Activated effector memory CD4-positive, alpha-beta T cell treated with Interleukin-2 at 50 U/mL for 16 hours (primary cell): ENCODE measurements around the gene ADAMTSL1.
A peak's percentile ranks its signal among the peaks of the same experiment; 100 is the strongest.

Source experiments
- DNase-seq: peaks from one replicate; pipeline ENCODE4 v3.0.0-alpha.2; 2020

ADAMTSL1 gene, protein sequence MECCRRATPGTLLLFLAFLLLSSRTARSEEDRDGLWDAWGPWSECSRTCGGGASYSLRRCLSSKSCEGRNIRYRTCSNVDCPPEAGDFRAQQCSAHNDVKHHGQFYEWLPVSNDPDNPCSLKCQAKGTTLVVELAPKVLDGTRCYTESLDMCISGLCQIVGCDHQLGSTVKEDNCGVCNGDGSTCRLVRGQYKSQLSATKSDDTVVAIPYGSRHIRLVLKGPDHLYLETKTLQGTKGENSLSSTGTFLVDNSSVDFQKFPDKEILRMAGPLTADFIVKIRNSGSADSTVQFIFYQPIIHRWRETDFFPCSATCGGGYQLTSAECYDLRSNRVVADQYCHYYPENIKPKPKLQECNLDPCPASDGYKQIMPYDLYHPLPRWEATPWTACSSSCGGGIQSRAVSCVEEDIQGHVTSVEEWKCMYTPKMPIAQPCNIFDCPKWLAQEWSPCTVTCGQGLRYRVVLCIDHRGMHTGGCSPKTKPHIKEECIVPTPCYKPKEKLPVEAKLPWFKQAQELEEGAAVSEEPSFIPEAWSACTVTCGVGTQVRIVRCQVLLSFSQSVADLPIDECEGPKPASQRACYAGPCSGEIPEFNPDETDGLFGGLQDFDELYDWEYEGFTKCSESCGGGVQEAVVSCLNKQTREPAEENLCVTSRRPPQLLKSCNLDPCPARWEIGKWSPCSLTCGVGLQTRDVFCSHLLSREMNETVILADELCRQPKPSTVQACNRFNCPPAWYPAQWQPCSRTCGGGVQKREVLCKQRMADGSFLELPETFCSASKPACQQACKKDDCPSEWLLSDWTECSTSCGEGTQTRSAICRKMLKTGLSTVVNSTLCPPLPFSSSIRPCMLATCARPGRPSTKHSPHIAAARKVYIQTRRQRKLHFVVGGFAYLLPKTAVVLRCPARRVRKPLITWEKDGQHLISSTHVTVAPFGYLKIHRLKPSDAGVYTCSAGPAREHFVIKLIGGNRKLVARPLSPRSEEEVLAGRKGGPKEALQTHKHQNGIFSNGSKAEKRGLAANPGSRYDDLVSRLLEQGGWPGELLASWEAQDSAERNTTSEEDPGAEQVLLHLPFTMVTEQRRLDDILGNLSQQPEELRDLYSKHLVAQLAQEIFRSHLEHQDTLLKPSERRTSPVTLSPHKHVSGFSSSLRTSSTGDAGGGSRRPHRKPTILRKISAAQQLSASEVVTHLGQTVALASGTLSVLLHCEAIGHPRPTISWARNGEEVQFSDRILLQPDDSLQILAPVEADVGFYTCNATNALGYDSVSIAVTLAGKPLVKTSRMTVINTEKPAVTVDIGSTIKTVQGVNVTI (N-terminal part only)

DNA sequence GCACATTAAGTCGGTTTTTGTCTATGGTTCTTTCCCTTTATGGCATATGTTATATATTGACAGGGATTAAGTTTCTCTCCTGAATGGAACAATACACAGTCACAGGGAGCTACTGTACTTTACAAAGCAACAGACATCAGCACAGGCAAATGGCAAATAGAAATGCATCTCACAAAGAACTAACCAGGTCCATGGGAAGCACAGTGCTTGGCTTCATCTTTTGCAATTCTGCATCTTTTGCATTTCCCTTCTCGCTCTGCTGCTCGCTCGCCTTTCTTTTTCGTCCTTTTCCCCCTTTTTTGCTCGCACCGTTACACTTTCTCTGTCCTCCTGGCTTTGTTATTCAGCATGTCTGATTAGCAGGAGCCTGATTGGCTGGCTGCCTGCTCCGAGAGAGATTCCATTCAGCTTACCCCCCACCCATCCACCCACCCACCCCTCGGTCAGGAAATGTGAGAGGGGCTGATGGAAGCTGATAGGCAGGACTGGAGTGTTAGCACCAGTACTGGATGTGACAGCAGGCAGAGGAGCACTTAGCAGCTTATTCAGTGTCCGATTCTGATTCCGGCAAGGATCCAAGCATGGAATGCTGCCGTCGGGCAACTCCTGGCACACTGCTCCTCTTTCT lies at the start of gene ADAMTSL1:
Gene ADAMTSL1, plus strand, starts transcription at position 502 of the 628 bp plus-strand sequence. Its CDS starts 80 bp downstream, at position 582.
- DNase-seq = no peak

DNA sequence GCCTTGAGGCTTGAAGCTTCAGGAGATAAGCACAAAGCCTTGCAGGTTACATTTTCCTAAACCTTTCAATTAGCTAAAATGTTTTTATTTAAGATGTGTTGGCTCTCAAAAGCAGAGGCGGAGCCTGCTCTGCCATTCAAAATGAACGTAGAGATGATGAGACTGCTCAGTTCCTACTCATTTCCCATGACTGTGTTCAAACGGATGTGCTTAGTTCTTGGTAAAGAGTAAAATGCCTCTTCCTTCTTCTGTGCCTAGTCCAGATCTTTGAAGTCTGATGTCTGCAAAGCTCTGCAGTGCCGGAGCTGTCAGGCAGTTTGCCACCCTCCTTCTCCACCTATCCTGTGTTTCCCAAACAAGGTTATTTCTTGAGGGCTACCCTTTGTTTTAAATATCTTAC lies 46.3 kb upstream of the ADAMTSL1 start:
- DNase-seq = no peak

DNA sequence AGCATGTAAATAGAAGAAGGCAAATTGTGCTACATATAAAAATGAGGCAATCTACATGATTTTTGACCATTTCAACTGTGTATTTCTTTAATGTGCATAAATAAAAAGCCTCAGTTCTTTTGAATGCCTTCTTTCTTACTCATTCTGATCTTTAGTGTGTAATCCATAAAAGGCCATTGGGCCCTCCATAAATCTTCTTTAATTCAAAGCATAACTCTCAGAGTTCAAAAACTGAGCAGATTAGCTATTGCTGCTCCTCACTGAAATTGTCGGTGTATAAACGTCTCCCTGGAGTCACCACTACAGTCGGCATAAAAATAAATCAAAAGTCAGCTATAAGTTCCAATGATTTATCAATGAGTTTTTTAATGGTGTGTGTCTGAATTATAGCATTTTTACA lies 45.3 kb upstream of the ADAMTSL1 start:
- no peak for DNase-seq

DNA sequence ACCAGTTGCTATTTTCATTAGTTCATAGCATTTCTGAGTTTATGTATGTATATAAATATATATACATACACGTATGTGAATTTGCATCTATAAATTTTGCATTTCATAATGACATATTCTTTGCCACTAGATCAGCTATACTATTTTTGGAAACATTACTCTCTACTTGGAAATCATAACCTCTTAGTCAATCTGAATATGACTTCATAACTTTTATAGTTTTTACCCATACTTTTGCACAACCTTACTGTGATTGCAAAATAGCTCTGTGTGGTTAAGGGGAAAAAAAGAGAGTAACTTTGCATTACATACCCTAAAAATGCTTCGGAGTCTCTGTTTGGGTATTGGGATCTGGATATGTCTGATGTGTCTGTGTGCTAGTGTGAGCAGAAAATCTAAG lies 44.9 kb upstream of the ADAMTSL1 start:
- no peak for DNase-seq

DNA sequence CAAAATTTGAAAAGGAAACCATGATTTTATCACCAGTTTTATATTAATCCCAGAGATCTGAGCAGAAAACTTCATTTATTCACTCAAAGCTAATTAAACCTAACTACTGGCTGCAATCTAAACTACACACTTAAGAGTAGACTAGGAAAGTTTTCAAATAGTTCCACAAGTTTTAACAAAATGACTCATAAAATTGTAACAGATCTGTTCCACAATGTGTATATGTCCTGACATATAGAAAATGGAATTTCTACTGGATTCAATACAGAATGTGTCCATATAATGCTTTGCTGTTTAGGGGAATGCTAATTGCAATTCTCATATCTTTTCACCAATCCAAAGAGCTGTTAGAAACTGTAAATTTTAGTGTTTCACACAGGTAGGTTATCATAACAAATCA lies 40.3 kb upstream of the ADAMTSL1 start:
- no peak for DNase-seq

DNA sequence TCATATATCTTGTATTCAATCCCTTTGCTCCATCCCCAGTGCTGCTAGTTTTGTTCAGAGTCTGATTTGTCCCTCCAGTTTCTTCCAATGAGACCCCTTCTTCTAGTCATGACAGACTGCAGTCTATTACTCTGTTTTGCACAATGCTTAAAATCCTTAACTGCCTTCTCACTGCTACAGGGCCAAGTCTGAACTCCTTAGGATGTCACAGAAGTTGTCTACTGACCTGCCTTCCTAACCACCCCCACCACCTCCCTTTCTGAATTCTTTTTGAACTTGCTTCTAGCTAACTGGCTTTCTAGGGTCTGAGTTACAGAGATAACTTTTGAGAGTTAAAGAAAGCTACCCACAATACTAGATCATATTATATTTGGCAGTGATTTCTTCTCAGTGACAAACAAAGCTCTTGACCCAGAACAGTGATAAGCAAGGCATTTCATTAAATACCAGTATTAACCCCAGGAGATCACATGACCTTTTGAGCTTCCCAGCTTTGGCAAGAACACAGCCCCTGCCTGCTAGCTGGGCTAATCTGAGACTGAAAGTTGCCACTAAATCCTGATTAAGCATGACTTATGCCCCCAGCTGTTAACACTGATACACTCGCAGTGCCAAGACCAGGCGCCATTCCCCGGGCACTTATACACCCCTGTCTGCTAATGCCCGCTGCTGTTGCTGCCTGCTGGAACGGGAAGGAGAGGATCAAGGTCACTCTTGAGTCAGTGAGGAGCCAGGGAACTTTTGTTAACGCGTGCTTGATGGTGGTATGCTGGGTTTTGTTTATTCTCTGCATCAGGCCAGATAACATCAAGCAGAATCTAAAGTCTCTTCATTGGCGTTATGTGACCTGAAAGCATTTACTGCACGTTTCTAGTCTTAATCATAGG lies 36.4 kb upstream of the ADAMTSL1 start:
- no peak for DNase-seq

DNA sequence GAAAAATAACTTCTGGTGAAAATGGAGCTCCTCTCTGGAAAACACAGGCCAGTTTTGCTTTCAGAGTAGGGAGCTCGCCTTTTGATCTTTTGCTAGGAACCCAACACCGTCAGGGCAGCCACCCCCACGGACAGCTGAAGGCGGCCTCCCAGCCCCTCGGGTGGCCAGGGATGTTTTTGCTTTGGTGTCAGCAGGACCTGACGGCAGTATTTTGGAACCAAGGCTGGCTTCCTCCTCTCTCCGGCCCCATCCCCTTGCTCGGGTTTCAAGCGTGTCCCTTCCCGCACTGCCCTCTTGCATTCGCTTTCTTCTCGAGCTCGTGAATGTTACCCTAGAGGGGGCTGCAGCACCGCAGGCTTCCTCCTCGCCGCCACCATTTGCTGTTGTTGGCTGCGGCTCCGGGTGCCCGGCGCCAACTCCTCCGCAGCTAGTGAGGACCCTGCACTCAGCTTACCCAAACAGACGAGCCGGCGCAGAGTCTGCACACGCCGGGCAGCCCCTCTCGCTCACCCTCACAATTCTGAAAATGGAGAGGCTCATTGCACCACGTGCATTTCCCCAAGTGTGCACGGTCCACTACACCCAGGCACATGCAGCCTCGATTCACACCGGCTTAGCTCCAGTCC lies 35.5 kb upstream of the ADAMTSL1 start:
- no peak for DNase-seq

DNA sequence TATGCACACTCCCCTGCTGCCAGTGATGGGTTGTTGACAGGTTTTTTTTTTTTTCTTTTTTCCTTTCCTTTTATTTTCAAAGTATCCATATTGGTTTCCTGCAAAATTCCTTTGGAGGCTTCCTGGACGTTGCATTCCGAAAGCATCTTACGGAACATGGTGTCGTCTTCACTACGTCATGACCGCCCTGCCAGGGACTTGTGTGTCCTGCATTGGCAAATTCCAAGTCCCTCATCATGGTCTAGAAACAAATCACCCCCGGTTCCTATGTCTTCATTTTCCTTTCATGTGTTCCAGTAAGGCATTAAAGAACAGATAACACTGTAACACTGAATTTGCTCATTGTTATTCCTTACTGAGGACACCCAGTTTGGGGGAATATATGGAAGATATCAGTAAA lies 35.0 kb upstream of the ADAMTSL1 start:
- DNase-seq = no peak

DNA sequence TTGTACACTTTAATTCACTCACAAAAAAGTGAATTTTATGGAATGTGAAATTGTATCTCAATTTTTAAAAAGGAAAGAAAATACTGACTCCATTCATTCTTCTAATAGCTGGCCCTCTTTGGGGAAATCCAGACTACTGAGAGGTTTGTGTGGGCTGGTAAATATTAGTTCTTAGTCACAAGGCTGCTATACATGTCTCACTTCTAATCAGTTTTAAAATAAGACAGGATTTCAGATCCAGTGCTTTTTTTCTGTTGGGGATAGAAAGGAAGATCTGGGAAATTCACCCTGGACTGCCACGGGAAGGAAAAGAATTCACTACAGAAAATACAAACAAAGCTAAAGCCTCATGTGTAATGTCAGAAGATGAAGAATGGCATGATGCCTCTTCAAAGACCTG lies 32.7 kb upstream of the ADAMTSL1 start:
- no peak for DNase-seq

DNA sequence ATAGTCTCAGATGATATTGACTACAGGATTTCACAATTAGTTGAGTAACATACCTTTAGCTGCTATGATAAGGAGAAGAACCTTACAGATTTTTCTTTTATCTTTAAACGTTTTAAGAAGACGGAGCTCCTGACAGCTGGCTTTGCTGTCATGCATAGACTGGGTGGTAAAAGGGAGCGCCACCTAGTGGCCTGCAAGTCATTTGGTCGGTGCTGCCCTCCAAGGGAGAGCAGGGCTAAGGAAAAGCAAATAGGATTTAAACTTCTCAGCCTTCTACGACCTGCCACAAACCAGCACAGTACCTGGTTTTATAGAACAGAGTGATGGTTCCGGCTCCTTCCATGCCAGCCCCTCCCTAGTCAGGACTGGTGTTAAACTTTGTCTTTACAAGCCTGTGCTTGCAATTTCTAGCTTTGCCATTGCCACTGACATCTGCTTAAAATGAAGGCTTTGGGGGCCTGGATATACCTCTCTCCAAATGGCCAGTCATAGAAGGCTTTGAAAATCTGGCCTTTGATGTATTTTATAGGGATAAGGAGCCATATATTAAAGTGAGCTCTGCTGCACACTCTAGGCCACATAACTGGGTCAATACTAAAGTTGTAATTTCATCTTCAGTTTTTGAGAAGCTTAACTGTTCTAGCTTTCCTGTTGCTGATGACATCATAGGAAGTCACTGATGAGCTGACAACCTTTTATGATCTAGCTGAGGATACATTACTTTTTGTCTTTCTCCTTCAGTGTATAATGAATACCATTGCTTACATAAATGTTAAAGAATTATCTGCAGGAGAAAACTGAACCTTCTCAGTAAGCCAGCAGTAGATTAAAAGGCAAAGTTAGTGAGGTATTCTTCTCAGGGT lies 31.1 kb upstream of the ADAMTSL1 start:
- DNase-seq = peak; percentile 4

DNA sequence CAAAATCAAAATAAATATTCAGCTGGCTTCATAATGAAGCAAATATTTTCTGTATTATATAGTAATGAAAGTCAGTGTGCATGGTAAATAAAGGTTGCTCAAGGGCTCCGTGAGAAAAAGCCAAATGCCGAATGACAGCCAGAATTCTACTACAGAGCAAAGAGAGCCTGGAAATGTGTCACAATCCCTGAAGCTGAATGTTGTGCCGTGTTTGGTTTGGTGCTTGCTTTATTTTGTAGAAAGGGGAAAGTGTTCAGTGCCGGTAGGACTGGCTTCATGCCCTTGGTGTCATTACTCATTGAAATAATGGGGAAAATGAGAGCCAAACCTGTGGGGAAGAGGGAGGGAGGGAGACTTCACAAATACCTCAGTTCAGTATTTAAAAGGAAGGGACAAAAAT lies 26.8 kb upstream of the ADAMTSL1 start:
- DNase-seq = no peak

DNA sequence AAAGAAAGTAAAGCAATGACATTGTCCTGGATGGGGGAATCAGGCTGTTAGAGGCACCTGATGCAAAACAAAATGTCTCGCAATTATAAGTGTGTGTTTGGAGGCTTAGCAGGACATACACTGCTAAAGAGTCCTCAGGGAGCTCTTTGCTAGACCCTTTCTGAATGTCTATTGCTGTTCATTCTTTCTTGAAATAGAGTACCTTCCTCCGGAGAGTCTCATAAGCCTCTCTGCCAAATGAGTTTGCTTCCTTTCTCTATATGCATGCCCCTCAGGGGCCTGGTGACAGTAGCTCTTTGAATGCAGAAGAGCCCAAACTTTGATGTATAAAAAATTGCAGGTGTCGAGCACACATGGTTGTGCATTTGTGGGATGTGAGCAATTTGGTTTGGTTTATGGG lies 26.4 kb upstream of the ADAMTSL1 start:
- no peak for DNase-seq

DNA sequence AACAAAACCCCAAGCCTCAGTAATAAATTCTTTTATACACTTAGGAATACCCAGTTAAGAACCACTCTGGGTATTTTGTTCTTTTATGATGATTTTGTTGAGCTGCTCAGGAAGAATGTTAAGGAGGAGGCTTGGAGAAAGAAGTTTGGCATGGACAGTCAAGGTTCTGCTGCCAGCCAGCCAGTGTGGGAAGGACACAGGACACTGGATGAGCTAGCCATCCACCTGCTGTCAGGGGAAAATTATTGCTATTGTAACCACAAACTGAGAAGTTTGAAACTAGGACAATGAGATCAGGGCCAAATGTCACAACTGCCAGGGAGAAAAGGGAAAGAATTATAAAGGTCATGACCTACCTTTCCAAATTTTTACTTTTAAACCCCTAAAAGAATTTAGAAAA lies 25.9 kb upstream of the ADAMTSL1 start:
- no peak for DNase-seq

DNA sequence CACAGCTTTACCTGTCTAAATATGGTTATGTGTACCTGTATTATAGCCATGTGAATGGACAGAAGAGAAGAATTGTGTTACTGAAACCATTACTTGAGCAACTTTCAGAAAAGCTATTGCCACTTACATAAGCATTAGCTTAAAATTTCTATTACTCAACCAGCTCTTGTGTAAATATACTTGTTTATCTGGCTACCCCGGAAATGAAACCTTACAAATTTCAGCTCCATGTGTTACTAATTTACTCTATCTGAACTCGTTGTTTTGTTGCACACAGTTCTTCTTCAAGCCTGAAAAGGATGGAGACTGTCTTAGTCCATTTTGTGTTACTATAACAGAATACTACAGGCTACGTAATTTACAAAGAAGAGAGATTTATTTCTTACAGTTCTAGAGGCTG lies 22.5 kb upstream of the ADAMTSL1 start:
- no peak for DNase-seq

DNA sequence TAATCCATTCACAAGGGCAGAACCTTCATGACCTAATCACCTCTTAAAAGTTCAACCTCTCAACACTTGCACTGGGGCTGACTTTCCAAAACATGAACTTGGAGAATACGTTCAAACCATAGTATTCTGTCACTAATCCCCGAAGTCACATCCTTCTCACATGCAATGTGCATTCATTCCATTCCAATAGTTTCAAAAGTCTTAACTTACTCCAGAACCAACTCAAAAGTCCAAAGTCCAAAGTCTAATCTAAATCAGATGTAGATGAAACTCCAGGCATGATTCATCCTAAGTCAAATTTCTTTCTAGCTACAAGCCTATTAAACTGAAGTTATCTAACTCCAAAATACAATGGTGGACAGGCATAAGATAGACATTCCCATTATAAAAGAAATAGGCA lies 21.7 kb upstream of the ADAMTSL1 start:
- DNase-seq = no peak

DNA sequence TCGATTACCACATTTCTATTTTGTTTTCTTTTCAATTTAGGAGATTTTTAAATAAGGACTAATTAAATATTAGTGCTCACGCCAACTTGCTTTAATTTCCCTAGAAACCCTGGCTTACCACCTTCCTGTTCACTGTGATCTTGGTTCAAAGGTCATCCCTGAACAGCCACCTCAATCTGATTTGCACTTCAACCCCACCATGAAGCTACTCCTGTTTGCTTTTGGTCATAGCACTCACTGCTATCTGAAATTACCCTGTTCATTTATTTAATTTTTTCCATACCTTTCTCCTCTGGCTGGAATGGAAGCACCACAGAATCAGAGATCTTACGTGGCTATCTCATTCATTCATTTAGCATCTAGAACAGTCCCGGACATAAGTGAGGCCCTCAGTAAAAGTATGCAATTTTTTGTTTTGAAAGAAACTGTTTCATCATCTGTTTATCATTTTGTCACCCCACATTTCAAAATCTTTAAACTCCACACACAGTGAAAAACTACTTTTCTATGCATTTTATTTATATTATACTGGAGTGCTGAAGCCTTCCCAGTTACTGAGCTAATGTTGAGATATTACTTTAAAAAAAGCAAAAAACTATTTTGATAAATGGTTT lies 17.2 kb upstream of the ADAMTSL1 start:
- DNase-seq = no peak

DNA sequence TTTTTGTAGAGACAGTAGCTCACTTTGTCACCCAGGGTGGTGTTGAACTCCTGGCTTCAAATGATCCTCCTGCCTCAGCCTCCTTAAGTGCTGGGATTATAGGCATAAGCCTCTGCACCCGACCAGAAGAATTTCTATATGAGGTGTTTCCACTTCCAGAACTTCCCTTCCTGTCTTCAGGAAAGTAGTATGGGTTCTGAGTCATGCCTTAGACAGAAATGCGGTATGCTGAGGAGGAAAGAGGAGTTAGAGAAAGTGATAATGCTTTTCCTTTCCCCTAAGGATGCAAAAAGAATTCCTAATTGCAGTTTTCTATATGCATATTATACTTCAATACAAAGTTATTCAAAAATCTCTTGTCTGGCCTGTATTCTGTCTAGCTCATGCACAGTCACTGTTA lies 16.4 kb upstream of the ADAMTSL1 start:
- DNase-seq = no peak

DNA sequence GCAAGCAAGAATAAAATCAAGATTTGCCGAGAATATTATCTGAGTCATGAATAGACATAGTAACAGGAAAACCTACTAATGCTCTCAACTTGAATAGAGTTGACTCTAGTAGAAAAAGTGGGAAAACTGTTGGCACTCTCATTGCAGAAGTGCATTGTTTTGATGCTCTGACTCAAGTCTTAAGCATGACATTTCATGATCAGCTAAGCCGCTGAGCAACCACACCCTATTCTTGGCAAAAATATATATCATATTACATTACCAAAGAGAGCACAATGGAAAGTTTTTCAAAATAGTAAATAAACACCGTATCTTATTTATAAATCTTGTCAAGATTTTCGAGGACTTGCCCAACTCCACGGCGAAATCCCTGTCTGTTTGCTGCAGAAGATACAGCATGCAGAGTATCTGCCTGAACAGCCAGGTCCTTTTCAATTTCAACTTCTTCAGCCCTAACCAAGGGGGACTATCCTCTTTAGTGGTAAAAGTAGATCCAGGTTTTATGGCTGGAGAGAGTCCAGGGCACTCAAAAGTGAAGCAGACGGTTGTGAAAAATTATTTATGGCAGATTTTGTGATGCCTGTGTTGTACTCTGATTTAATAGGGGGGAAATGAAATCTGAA lies 13.9 kb upstream of the ADAMTSL1 start:
- DNase-seq = no peak

DNA sequence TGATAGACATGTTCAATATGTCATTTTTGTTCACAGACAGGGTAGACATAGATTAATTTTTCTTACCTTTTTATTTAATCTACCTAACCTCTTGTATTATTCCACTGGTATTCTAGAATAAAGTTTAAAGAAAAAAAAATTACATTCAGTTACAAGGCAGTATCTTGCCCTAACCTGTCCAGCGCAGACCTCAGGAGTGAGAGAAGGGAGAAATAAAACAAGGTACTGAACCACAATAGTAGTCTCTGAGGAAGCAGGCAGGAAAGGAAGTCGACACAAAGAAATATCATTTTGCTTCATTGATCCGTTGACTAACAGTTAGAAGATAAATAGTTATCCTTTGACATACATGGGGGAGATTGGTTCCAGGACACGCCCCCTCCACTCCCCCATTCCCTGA lies 12.5 kb upstream of the ADAMTSL1 start:
- no peak for DNase-seq
